Smooth muscle cell of the coronary artery (primary cell): ENCODE results near the gene RBM33. TPM values are rescaled to one million over a fixed set of nuclear protein-coding genes. Genes with fewer than 3 reads are reported as not detected.

Experiments
- total RNA-seq: library from RNA; depleted of rRNA; stranded (reverse); fragments of >200 nt; gene quantifications from 2 replicates; pipeline ENCODE4 v1.2.3, GENCODE V29; 2014; ENCODE audit warnings: low replicate concordance

The RBM33 gene, protein sequence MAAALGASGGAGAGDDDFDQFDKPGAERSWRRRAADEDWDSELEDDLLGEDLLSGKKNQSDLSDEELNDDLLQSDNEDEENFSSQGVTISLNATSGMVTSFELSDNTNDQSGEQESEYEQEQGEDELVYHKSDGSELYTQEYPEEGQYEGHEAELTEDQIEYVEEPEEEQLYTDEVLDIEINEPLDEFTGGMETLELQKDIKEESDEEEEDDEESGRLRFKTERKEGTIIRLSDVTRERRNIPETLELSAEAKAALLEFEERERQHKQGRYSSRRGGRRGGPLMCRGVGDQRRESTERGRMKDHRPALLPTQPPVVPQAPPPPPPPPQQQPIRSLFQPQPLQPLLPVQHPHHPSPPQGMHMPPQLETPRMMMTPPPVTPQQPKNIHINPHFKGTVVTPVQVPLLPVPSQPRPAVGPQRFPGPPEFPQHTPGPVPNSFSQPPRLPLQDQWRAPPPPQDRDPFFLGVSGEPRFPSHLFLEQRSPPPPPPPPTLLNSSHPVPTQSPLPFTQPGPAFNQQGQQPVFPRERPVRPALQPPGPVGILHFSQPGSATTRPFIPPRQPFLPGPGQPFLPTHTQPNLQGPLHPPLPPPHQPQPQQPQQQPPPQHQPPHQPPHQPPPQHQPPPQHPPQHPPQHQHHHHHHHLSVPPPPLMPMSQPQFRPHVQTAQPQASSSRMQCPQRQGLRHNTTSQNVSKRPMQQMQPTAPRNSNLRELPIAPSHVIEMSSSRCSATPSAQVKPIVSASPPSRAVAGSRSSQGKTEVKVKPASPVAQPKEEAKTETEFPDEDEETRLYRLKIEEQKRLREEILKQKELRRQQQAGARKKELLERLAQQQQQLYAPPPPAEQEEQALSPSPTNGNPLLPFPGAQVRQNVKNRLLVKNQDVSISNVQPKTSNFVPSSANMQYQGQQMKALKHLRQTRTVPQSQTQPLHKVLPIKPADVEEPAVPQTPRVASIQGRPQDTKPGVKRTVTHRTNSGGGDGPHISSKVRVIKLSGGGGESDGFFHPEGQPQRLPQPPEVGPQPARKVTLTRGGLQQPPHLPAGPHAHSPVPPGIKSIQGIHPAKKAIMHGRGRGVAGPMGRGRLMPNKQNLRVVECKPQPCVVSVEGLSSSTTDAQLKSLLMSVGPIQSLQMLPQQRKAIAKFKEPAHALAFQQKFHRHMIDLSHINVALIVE
- total RNA-seq: 24.1 and 38.8 TPM in 2 replicates

DNA sequence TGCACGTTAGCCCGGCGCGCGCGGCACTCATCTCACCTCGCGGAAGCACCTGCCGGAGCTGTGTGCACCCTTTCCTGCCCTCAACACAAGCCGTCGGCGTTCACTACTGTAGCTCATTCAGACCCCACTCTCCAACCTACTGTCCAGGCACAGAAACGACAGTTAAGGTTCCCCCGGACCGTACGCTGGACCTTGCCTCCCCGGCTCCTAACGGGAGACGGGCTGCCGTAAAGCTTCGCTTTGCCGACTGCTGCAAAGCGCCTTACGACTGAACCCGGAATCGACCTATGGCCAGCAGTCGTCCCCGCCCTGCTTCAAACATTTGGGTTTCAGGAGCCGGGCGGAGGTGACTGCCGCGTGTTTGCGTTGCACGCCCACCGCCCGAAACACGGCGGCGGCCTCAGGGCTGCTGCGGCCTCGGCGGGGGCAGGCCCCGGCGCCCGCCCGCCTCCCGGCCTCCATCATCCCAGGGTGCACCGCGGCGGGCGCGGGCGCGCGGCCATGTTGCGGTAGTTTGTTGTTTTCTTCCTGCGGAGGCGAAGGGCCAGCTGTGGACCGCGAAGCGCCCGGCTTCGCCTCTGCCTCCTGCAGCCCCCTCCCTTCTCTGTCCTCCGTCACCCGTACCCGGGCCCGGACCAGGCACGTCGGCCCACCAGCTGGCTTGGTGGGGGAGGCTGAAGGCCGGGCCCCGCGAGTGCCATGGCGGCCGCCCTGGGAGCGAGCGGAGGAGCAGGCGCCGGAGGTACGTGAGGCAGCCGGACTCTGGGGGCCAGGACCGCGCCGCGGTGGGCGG is at the start of gene RBM33:
TSS of gene RBM33 (plus strand) at position 484 of the 793 bp plus-strand sequence. CDS start at position 700, 216 bp downstream.

DNA sequence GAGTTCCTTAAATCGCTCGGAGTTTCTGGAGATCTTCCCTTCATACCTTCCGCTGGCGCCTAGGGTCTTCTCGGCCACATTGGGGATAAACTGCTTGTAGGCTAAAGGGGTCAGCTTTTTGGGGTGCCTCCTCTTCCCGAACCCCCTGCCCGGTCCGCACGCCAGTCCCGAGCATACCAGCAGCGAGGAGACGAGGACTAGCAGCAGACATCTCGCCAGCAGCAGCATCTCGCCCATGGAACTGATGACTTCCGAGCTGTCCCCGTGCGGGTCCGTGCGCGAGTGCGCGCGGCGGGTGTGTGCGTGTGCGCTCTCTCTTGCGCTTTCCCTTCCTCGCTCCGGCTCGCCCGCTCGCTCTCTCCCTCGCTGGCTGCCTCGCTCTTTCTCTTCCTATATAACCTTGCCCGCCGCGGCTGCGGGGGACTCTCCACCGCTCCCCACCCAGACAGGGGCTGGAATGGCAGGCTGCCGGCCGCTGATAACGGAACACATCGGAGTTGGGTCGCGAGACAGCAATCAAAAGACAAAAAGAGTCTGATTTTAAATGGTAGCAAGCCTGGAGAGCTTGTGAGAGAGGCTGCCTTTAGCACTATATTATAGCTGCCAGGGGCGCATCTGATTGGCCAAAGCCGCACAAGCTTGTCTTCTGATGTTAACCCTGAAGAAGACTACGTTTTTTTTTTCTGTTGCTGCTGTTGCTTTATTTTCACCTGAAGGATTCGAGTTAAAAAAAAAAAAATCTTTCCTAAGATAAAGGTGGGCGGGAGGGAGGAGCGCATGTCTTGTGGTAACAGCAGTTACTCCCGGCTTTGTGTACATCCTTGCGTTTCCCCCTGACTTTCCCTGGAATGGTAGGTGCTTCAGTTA is 167.7 kb downstream of the RBM33 start, which contains the start of gene SHH:
TSS of gene SHH (minus strand) at position 569 of the 867 bp plus-strand sequence. CDS start at position 228, 341 bp downstream.

Other genes with a start within 250 kb of the RBM33 start
- under 0.01 TPM in 1 of 2 replicates, not detected in the other for gene EN2, start 186.5 kb upstream of the RBM33 start, total RNA-seq
- not detected in 2 replicates for gene CNPY1, start 98.1 kb upstream of the RBM33 start, total RNA-seq
- gene SHH, start 167.8 kb downstream of the RBM33 start, total RNA-seq: not detected in 2 replicates